ENCODE data around the gene EIF2A. TPM values are rescaled to one million over a fixed set of nuclear protein-coding genes. Genes with fewer than 3 reads are reported as not detected.

Gene EIF2A
- total RNA-seq, 1 experiment from 2014 or later, result 74.1 TPM

- Mint-ChIP-seq H3K27ac (no peak overlapping the region), H3K27me3 (ENCODE audit: low read depth) (no peaks in the 10 kb centered on the region), H3K36me3 (ENCODE audit: insufficient read depth in 1 of 3, low read depth in 3 of 3) (peaks cover 0 to 1% (median under 1%) of the 10 kb centered on the region in 3 experiments; a peak in 1 of 7 replicates), H3K9me3 (peaks cover 0 to 6% of the 10 kb centered on the region in 2 experiments; a peak in 2 of 5 replicates), H3K4me3 (no peak overlapping the region), H3K4me1 (peaks cover 17 to 24% of the 10 kb centered on the region in 2 experiments)
- H3K18ac ChIP-seq (ENCODE audit: insufficient read length, low read depth, low read length), result no peak overlapping the region
- H3K4ac ChIP-seq (ENCODE audit: low read depth, low read length), result no peak overlapping the region
- H2BK120ac ChIP-seq (ENCODE audit: low read depth, low read length, poor library complexity, severe bottlenecking), result no peak overlapping the region
- no peaks in the 10 kb centered on the region for H3K23me2 ChIP-seq (ENCODE audit: insufficient read length, low read depth, low read length, poor library complexity, severe bottlenecking)
- H2BK15ac ChIP-seq (ENCODE audit: low read depth, low read length), result no peak overlapping the region
- H2BK20ac ChIP-seq (ENCODE audit: low read depth, low read length, poor library complexity, severe bottlenecking), result no peak overlapping the region
- no peak overlapping the region for H4K8ac ChIP-seq (replicated peaks; ENCODE audit: insufficient read length, low read depth, low read length)
- no peak for DNase-seq
- no peaks in the 10 kb centered on the region for H3K27me3 ChIP-seq (ENCODE audit: insufficient read depth, low read length)
- H4K5ac ChIP-seq (ENCODE audit: insufficient read length, low read depth, low read length), result no peak overlapping the region
- no peak overlapping the region for H3K4me2 ChIP-seq (ENCODE audit: insufficient read depth, insufficient read length, low read length)
- H3K79me2 ChIP-seq (ENCODE audit: insufficient read depth, low read length), result no peaks in the 10 kb centered on the region
- no peaks in the 10 kb centered on the region for H3K79me1 ChIP-seq (ENCODE audit: insufficient read depth, low read depth, low read length, poor library complexity, severe bottlenecking)
- no peaks in the 10 kb centered on the region for H4K20me1 ChIP-seq (ENCODE audit: control insufficient read depth, insufficient read depth, insufficient read length)
- no peak overlapping the region for H3K23ac ChIP-seq (ENCODE audit: insufficient read length, low read depth, low read length)
- H2BK12ac ChIP-seq (ENCODE audit: insufficient read length, low read depth, low read length), result no peak overlapping the region
- no peak overlapping the region for H3K9ac ChIP-seq (ENCODE audit: extremely low read depth, insufficient read length, low read length)
- no peaks in the 10 kb centered on the region for H3K9me3 ChIP-seq (ENCODE audit: control insufficient read depth, low read depth, low read length)
- no peak overlapping the region for H2BK5ac ChIP-seq (ENCODE audit: insufficient read length, low read length)
- H3K14ac ChIP-seq (ENCODE audit: insufficient read depth, low read length), result no peak overlapping the region
- H3K4me1 ChIP-seq (ENCODE audit: insufficient read depth, low read length), result peaks cover 2% of the 10 kb centered on the region
- WGBS (ENCODE audit: extremely low coverage, insufficient read length, low lambda C conversion rate), result no CpG with 5 or more reads among the region's 2 CpGs
- no peak overlapping the region for H2AFZ ChIP-seq (ENCODE audit: low read length)
- no peak for TF ChIP-seq CTCF (conservative IDR thresholded peaks at IDR 0.05)
- H4K91ac ChIP-seq (ENCODE audit: insufficient read length, low read depth, low read length), result no peak overlapping the region
- H3T11ph ChIP-seq (ENCODE audit: low read length), result no peak overlapping the region
- H3K27ac ChIP-seq (ENCODE audit: insufficient read length, low read depth, low read length), result no peak overlapping the region
- no peak overlapping the region for H3K56ac ChIP-seq (ENCODE audit: insufficient read length, low read depth, low read length)
- H2AK5ac ChIP-seq (ENCODE audit: insufficient read length, low read length), result no peak overlapping the region
Observed at GRCh38 chr3:150523538-150523937, 23.0 kb upstream of the EIF2A start.

Measured in H9 (cell line).